ENCODE data around the gene PSMB11.

PSMB11 gene

GRCh38 chr14:23044840-23045239, 2.8 kb downstream of the PSMB11 start:
- DNase-seq = no peak

- DNase-seq = no peak
Measured at GRCh38 chr14:23045419-23046357, 3.7 kb downstream of the PSMB11 start.

- no peak for DNase-seq
Measured at GRCh38 chr14:23047034-23047634, 5.1 kb downstream of the PSMB11 start.

- DNase-seq = no peak
Measured at GRCh38 chr14:23047751-23048693, 6.0 kb downstream of the PSMB11 start.

- no peak for DNase-seq
Measured at GRCh38 chr14:23049011-23049410, 7.0 kb downstream of the PSMB11 start.

- DNase-seq = no peak
Measured at GRCh38 chr14:23051141-23052057, 9.4 kb downstream of the PSMB11 start.

GRCh38 chr14:23052182-23052623, 10.2 kb downstream of the PSMB11 start:
- DNase-seq = no peak

GRCh38 chr14:23052671-23053070, 10.7 kb downstream of the PSMB11 start:
- no peak for DNase-seq

GRCh38 chr14:23053426-23053825, 11.4 kb downstream of the PSMB11 start:
- no peak for DNase-seq

GRCh38 chr14:23054000-23054811, 12.2 kb downstream of the PSMB11 start:
- DNase-seq = no peak

GRCh38 chr14:23055147-23055550, 13.1 kb downstream of the PSMB11 start:
- DNase-seq = no peak

- DNase-seq = no peak
Measured at GRCh38 chr14:23055621-23056144, 13.7 kb downstream of the PSMB11 start.

- no peak for DNase-seq
Measured at GRCh38 chr14:23056145-23056955, 14.3 kb downstream of the PSMB11 start.

- no peak for DNase-seq
Measured at GRCh38 chr14:23056956-23057756, 15.1 kb downstream of the PSMB11 start, which contains the start of gene CDH24. CDH24 (minus strand) TSS chr14:23057520; CDS start chr14:23055733, 1,787 bp downstream.

- no peak for DNase-seq
Measured at GRCh38 chr14:23057757-23058653, 16.0 kb downstream of the PSMB11 start.

- no peak for DNase-seq
Measured at GRCh38 chr14:23058654-23059504, 16.9 kb downstream of the PSMB11 start.
